Measurements from ENCODE around the gene FHL1. TPM values are rescaled to one million over a fixed set of nuclear protein-coding genes. Genes with fewer than 3 reads are reported as not detected.

The FHL1 gene
- total RNA-seq, 1 experiment from 2014 or later, result 20.0 TPM

DNA sequence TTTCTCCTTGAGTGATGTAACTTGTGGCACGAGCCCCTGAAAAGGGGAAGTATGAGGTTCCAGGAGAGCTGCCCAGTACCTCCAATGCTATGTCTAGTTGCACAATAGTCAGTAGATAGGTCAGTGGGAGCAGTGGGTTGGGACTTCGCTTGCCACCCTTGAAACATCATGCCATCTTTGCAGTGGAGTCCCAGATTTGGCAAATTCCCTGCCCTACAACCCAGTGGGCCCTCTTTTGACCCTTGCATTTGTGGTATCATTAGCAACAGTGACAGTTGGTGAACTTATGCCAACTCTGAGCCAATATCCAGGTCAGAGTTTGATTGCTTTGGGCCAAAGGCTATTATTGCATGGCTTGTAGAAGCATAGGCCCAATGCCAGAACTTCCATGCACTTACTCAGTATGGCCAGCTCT is 12.3 kb downstream of the FHL1 start:
- intact Hi-C loops (cut with micrococcal nuclease), result loop anchor here (10.0 kb wide), 2 partner anchors 105 to 535 kb away; no protein-coding TSS in a partner anchor
- Histone ChIP-seq H3K9ac (ENCODE audit: low read length) (no peak overlapping the region), H3K9me2 (ENCODE audit: insufficient read depth) (no peaks in the 10 kb centered on the region), H3K27me3 (ENCODE audit: insufficient read depth, low read length) (no peaks in the 10 kb centered on the region), H3K79me2 (ENCODE audit: insufficient read depth, low read length) (no peaks in the 10 kb centered on the region), H3K4me2 (ENCODE audit: low read length) (no peak overlapping the region), H4K20me1 (ENCODE audit: insufficient read depth) (no peaks in the 10 kb centered on the region), H3K9me3 (ENCODE audit: control insufficient read depth in 1 of 2, insufficient read depth in 1 of 2, low read depth in 1 of 2, low read length in 2 of 2) (no peaks in the 10 kb centered on the region), H2AFZ (ENCODE audit: low read depth, low read length, poor library complexity, severe bottlenecking) (no peak overlapping the region), H3K27ac (ENCODE audit: low read depth, low read length) (no peak overlapping the region), H3K4me1 (ENCODE audit: control insufficient read depth in 1 of 2, insufficient read depth in 2 of 2, low read length in 2 of 2) (peaks cover 0 to 6% of the 10 kb centered on the region in 2 experiments; a peak in 1 of 4 replicates), H3K4me3 (replicated peaks in 1 of 2; ENCODE audit: low read depth in 1 of 2, low read length in 2 of 2) (no peak overlapping the region), H3K36me3 (ENCODE audit: control insufficient read depth in 1 of 2, insufficient read depth in 2 of 2, low read length in 2 of 2) (no peaks in the 10 kb centered on the region)
- POLR2A ChIA-PET, result no interaction called here
- DNase-seq (ENCODE audit: low read depth, low spot score), result no peak
- RAD21 ChIA-PET (ENCODE audit: low non-redundant PET in 1 of 2, low total read pairs in 2 of 2, uncharacterized antibody in 2 of 2, unreplicated experiment in 2 of 2), result no interaction called here
- CTCF ChIA-PET, result no interaction called here
- ATAC-seq, result no peak
- TF ChIP-seq CEBPB (IDR thresholded peaks at IDR 0.05; ENCODE audit: low read depth) (no peak), YY1 (IDR thresholded peaks at IDR 0.05; ENCODE audit: extremely low read depth, insufficient replicate concordance, low read depth, low read length) (no peak), SIN3A (IDR thresholded peaks at IDR 0.05; ENCODE audit: low read depth) (no peak), ZFX (IDR thresholded peaks at IDR 0.05) (no peak), MAX (IDR thresholded peaks at IDR 0.05) (no peak), CBX3 (IDR thresholded peaks at IDR 0.05; ENCODE audit: low read depth) (no peak), SP1 (IDR thresholded peaks at IDR 0.05; ENCODE audit: low read depth) (no peak), POLR2AphosphoS5 (IDR thresholded peaks at IDR 0.05; ENCODE audit: low read depth, low read length) (no peak), ZNF274 (IDR thresholded peaks at IDR 0.05; ENCODE audit: low read depth, low read length) (no peak), REST (IDR thresholded peaks at IDR 0.05; ENCODE audit: low read depth) (no peak), EZH2 (IDR thresholded peaks at IDR 0.05) (no peak), EZH2phosphoT487 (IDR thresholded peaks at IDR 0.05; ENCODE audit: borderline replicate concordance) (no peak)
- TF ChIP-seq, protein P1, sequence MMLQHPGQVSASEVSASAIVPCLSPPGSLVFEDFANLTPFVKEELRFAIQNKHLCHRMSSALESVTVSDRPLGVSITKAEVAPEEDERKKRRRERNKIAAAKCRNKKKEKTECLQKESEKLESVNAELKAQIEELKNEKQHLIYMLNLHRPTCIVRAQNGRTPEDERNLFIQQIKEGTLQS (IDR thresholded peaks at IDR 0.05), result no peak
- no TSS peak for BruUV-seq (replicated peaks)
